MM.1S (cell line): ENCODE results near the gene RBM17.

Source experiments
- EZH2phosphoT487 ChIP-seq: fragments of 300-600 bp; sonication (generic); IDR thresholded peaks from 2 replicates; pipeline ENCODE4 v1.6.1; 2018; ENCODE audit warnings: antibody characterized with exemption, low read length
- TF ChIP-seq, protein P1 (sequence below): fragments of 300-600 bp; sonication (generic); IDR thresholded peaks from 2 replicates; pipeline ENCODE4 v1.5.1; 2016; ENCODE audit warnings: antibody characterized with exemption, low read length, mixed read lengths

DNA sequence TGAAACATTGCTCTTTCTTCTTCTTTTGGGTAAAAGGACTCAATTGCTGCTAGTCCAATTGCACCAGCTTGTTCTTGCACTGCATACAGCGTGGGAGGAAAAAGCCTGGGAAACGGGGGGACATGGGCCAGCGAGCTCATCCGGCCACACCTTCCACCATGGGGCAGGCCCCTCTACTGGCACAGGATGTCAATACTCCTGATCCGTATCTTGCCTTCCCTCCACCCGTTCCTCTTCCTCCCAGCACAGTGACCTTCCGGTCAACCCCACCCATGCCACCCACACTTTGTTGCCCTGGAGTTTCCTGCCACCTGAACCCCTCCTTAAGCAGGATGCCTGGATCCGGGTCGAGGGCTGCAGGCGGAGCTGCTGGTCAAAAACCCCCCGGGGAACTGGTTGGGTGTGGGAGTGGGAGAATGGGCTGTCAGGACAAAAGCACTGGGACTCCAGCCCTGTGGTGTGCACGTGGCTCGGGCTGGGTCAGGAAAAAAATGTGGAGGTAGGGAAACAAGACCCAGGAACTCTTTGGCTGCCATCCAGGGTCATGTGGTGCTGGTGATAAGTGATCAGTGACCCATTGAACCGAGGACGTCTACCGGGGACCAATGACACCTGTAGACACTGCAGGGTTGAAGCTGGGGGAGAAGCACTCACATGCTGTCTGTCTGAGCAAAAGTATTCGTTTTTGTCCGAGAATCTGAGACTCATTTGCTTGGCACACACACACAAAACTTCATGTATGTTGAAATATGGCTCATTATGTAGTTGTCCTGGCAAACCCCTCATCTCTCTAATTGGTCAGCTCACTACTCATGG lies 34.8 kb upstream of the RBM17 start:
- TF ChIP-seq, protein P1, sequence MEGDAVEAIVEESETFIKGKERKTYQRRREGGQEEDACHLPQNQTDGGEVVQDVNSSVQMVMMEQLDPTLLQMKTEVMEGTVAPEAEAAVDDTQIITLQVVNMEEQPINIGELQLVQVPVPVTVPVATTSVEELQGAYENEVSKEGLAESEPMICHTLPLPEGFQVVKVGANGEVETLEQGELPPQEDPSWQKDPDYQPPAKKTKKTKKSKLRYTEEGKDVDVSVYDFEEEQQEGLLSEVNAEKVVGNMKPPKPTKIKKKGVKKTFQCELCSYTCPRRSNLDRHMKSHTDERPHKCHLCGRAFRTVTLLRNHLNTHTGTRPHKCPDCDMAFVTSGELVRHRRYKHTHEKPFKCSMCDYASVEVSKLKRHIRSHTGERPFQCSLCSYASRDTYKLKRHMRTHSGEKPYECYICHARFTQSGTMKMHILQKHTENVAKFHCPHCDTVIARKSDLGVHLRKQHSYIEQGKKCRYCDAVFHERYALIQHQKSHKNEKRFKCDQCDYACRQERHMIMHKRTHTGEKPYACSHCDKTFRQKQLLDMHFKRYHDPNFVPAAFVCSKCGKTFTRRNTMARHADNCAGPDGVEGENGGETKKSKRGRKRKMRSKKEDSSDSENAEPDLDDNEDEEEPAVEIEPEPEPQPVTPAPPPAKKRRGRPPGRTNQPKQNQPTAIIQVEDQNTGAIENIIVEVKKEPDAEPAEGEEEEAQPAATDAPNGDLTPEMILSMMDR = no peak
- TF ChIP-seq EZH2phosphoT487 = no peak
